GM12865 (cell line): ENCODE measurements around the gene ROS1.

Source experiments
- DNase-seq: peaks from one replicate; pipeline ENCODE4 v3.0.0; 2010; ENCODE audit warnings: low read depth
- H3K4me3 ChIP-seq: 2 replicates; pipeline ENCODE4 v1.5.1; 2011; ENCODE audit warnings: mild to moderate bottlenecking, low read depth, low read length, control low read depth
- TF ChIP-seq, protein P1 (sequence below): IDR thresholded peaks from 2 replicates; pipeline ENCODE4 v1.5.1; 2011; ENCODE audit warnings: low read length, control low read depth, low read depth, inconsistent platforms; ENCODE audit not compliant: insufficient read depth; ENCODE audit errors: missing control alignments

ROS1 gene

DNA sequence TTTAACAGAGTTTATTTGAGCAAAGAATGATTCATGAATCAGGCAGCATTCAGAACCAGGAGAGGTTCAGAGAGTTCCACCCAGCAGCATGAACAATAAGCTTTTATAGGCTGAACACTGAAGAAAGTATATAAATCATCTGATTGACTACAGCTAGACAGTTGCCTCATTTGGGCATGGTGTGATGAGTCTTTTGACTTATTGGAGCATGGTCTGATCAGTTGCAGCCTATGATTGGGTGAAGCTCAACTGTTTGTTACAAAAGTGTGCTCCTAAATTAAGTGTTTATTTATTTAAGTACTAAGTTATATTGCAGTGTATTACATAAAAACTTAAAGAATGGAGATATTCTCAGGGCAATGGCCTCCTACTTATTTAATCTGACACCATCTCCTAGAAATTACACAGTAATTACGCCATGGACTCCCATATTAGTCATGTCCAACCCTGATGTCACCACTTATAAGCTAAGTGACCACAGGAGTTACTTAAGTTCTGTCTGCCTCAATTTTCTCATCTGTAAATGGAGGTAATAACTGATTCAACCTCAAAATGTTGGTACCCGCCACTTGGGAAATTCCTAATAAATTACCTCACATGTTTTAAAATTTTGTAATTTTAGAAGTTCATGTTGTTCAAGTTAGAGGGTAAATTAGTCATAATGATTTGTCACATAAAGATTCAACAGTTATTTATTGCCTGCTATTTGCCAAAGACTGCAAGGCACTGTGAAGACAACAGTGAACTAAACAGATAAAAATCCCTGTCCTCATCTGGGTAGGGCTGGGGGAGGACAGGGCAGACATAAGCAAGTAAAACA lies 15.2 kb upstream of the ROS1 start:
- DNase-seq: no peak
- TF ChIP-seq, protein P1, sequence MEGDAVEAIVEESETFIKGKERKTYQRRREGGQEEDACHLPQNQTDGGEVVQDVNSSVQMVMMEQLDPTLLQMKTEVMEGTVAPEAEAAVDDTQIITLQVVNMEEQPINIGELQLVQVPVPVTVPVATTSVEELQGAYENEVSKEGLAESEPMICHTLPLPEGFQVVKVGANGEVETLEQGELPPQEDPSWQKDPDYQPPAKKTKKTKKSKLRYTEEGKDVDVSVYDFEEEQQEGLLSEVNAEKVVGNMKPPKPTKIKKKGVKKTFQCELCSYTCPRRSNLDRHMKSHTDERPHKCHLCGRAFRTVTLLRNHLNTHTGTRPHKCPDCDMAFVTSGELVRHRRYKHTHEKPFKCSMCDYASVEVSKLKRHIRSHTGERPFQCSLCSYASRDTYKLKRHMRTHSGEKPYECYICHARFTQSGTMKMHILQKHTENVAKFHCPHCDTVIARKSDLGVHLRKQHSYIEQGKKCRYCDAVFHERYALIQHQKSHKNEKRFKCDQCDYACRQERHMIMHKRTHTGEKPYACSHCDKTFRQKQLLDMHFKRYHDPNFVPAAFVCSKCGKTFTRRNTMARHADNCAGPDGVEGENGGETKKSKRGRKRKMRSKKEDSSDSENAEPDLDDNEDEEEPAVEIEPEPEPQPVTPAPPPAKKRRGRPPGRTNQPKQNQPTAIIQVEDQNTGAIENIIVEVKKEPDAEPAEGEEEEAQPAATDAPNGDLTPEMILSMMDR: no peak
- H3K4me3 ChIP-seq: no peak overlapping the region

DNA sequence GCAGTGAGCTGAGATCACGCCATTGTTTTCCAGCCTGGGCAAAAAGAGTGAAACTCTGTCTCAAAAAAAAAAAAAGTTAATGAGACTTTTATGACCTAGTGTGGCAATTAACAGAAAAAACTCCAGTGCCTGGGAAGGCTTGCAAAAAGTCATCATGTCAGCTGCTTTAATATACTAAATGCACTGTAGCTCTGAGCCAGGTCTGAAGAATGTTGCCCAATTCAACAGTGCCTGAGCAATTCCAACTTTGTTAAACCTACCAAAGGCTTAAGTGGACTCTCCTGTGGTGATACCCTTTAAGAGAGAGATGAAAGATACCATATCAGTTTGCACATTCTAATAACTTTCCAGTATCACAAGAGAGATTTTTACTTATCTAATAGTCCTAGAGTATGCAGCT lies 6.5 kb upstream of the ROS1 start:
- DNase-seq: no peak
- H3K4me3 ChIP-seq: no peak overlapping the region
- TF ChIP-seq, protein P1: no peak

DNA sequence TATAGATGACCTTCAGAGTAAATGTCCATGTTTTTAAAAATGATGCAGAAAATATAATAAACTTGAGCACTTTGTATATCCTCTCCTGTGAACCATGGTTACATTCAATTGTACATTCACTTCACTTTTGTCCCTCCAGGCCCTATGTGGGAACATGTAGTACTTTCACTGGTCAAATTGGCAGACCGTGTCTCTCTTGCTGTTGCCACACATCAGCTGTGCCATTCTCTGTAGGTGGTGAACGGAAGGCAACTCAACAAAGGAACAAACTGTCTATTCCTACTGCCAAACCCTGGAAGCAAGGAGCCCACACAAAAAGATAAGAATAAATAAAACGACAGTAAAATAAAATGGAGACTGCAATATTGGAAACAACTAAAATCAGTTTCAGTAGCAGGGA lies 2.0 kb downstream of the ROS1 start:
- TF ChIP-seq, protein P1: no peak
- no peak overlapping the region for H3K4me3 ChIP-seq
- DNase-seq: no peak

DNA sequence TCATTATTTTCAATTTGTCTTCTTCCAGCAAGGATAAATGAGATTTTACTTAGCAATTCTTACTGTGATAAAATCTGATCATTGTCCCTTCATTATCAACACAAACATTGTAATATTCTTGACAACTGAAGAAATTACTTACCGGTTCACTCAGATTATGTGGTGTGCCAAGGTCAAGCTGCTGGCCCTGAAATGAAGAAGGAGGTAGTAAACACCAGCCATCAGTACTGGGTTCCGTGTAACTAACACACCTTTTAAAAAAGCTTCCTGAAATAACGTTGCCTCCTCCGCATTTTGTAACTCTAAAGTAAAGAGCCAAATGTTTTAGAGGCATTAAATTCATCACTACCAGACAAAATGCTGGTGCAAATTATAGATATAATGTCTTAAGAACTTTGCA lies 7.4 kb downstream of the ROS1 start:
- no peak overlapping the region for H3K4me3 ChIP-seq
- DNase-seq: no peak
- TF ChIP-seq, protein P1: no peak

DNA sequence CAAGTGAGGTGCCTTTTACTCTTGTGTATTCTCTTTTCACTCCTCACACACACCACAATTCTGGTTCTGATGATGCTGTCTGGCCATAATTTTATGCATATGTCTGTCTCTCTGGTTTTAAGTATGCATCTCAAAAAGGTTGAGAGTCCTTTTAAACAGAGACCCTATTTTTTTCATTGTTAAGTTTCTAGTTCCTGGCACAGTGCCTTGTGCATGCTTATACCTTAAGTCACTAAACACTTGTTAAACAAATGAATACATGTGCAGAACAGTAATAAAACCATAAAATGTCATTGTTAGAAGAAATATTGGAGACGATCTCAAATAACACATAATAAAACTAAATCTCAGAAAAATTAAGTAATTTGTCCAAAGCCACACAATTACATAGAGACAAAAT lies 7.9 kb downstream of the ROS1 start:
- H3K4me3 ChIP-seq: no peak overlapping the region
- TF ChIP-seq, protein P1: no peak
- no peak for DNase-seq

DNA sequence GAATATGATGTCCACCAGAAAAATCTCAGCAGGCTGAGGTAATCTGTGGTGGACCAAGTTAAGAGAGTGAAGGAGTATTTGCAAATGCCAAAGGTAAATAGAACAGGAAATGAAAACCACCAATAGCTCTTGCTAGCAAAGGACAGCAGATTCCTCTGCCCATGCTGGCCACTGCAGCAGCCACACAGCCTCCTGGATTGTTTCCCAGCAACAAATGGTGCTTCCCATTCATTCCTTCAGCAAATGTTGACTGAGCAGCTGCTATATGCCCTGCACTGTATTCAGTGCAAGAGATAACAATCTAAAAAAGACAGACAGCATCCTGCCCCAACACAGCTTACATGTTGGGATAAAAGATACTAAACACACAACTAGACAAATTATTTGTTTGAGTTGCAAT lies 11.0 kb downstream of the ROS1 start:
- no peak overlapping the region for H3K4me3 ChIP-seq
- no peak for DNase-seq
- TF ChIP-seq, protein P1: no peak

DNA sequence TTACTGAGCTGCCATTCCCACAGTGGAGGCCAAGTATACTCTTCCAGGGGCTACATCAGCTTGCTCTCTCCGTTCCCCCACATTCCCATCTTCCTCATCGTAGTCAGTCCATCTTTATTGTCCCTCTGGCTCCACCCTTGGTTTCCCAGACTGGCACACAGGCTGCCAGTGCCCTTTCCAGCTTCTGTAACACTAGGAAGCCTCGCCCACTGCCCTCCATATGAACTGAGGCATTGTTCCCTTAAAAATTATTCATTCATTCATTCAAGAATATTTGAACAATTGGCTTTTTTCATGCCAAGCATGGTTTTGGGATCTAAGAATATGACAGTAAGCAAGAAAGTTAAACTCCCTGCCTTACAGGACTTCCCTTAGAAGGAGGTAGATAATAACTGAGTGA lies 14.3 kb downstream of the ROS1 start:
- no peak overlapping the region for H3K4me3 ChIP-seq
- no peak for DNase-seq
- TF ChIP-seq, protein P1: no peak
